Fibroblast of lung (primary cell): ENCODE results near the gene EDA.

Experiments
- EZH2 ChIP-seq: IDR thresholded peaks from 2 replicates; pipeline ENCODE4 v1.5.1; 2012; ENCODE audit warnings: low read length, control low read depth, mild to moderate bottlenecking; ENCODE audit errors: missing control alignments
- TF ChIP-seq, protein P1 (sequence below), 2 donors: IDR thresholded peaks in 1 of 2; conservative IDR thresholded peaks in 1 of 2; 1 replicate in 1 of 2; 2 replicates in 1 of 2; pipeline ENCODE4 v1.5.1; 2011 to 2012; ENCODE audit warnings: low read length in 2 of 2, control low read depth in 1 of 2, inconsistent platforms in 1 of 2, low read depth in 1 of 2, mild to moderate bottlenecking in 1 of 2

DNA sequence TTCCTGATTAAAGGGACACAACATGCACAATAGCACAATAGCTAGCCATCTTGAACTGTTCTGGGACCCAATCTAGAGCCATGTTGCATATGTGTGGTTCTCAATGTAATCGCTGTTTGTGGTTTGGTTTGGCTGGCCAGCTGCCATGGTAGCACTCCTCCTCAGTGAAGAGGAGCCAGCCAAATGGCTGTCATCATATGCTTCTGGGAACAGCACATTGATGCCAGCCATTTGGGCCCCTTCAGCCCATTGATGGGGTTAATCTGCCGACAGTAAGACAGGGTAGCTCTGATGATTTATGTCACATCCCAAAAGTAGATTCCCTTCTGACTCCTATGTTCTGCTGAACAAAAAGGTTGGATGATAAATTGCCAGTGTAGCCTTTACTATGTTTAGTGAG is 385.4 kb downstream of the EDA start:
- TF ChIP-seq, protein P1, sequence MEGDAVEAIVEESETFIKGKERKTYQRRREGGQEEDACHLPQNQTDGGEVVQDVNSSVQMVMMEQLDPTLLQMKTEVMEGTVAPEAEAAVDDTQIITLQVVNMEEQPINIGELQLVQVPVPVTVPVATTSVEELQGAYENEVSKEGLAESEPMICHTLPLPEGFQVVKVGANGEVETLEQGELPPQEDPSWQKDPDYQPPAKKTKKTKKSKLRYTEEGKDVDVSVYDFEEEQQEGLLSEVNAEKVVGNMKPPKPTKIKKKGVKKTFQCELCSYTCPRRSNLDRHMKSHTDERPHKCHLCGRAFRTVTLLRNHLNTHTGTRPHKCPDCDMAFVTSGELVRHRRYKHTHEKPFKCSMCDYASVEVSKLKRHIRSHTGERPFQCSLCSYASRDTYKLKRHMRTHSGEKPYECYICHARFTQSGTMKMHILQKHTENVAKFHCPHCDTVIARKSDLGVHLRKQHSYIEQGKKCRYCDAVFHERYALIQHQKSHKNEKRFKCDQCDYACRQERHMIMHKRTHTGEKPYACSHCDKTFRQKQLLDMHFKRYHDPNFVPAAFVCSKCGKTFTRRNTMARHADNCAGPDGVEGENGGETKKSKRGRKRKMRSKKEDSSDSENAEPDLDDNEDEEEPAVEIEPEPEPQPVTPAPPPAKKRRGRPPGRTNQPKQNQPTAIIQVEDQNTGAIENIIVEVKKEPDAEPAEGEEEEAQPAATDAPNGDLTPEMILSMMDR (conservative IDR thresholded peaks at IDR 0.05 in 1 of 2, IDR thresholded peaks at IDR 0.05 in 1 of 2; ENCODE audit: low read depth in 1 of 2, low read length in 2 of 2) = no peak
- TF ChIP-seq EZH2 = no peak
